Progenitor cell of endocrine pancreas (in vitro differentiated cells): ENCODE results near the gene SLC29A3. TPM values are rescaled to one million over a fixed set of nuclear protein-coding genes. Genes with fewer than 3 reads are reported as not detected.

Experiments
- DNase-seq: peaks from one replicate; pipeline ENCODE4 v3.0.0; 2021; ENCODE audit warnings: low spot score; ENCODE audit not compliant: unreplicated experiment
- H3K27ac Mint-ChIP-seq: 2 replicates; pipeline ENCODE4 v1.8.0; 2021; ENCODE audit warnings: mild to moderate bottlenecking, moderate library complexity, mixed read lengths
- H3K27me3 Mint-ChIP-seq: 2 replicates; pipeline ENCODE4 v1.8.0; 2021; ENCODE audit warnings: mixed read lengths
- H3K36me3 Mint-ChIP-seq: 2 replicates; pipeline ENCODE4 v1.8.0; 2022; ENCODE audit warnings: mixed read lengths; ENCODE audit not compliant: insufficient read depth
- H3K4me1 Mint-ChIP-seq: 2 replicates; pipeline ENCODE4 v1.8.0; 2021; ENCODE audit warnings: low read depth, mixed read lengths
- H3K4me3 Mint-ChIP-seq: 2 replicates; pipeline ENCODE4 v1.8.0; 2021; ENCODE audit warnings: low read depth, mild to moderate bottlenecking, moderate library complexity, mixed read lengths
- H3K9me3 Mint-ChIP-seq: 2 replicates; pipeline ENCODE4 v1.8.0; 2021; ENCODE audit warnings: low read depth, mixed read lengths
- total RNA-seq: library from RNA; stranded (reverse); gene quantifications from 2 replicates; pipeline ENCODE4 v1.2.1, GENCODE V29; 2021
- TF ChIP-seq, protein P1 (sequence below): fragments of 200-600 bp; sonication (generic); IDR thresholded peaks from one replicate; pipeline ENCODE4 v1.5.0; 2021; ENCODE audit warnings: antibody characterized with exemption, mild to moderate bottlenecking; ENCODE audit not compliant: unreplicated experiment

Gene SLC29A3
- total RNA-seq, 1 donor from 2014 or later = 13.7 TPM

DNA sequence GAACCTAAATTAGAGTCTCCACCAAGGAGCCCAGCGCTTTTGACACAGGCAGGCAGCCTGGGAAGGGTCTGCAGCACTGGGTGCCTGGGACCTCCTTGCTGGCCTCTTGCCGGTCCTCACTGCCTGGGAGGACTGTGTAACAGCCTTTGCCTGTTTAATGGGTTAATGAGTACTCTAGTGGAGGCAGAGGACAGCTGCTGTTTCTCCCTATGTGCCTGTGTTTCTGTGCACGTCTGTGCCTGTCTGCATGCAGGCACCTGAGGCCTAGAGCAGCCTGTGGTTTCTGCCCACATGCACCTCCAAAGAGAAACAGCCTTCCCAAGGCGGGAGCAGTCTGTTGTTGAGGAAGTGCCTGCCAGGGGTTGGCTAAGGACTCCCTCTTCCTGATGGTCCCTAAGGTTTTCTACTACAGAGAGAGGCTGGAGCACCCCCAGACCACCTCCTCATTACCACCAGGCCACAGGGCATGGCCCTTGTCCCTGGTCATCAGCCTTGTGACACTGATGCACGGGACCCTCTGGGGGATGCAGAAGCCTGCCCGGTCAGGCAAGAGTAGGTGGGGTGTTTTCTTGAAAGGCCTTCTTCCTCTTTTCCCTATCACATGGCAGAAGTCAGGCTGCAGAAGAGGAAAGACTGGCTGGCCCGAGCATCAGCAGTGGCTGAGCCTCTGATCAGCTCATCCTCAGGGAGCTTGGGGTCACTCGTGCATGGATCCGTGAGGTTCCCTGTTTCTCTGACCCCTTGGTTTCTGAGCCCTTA, 14.2 kb downstream of the SLC29A3 start:
- Mint-ChIP-seq H3K9me3 (no peaks in the 10 kb centered on the region), H3K4me3 (no peak overlapping the region), H3K4me1 (peaks cover 37% of the 10 kb centered on the region), H3K36me3 (peaks cover 6% of the 10 kb centered on the region), H3K27ac (peak overlapping the region; percentile 81), H3K27me3 (no peaks in the 10 kb centered on the region)
- DNase-seq = no peak
- TF ChIP-seq, protein P1, sequence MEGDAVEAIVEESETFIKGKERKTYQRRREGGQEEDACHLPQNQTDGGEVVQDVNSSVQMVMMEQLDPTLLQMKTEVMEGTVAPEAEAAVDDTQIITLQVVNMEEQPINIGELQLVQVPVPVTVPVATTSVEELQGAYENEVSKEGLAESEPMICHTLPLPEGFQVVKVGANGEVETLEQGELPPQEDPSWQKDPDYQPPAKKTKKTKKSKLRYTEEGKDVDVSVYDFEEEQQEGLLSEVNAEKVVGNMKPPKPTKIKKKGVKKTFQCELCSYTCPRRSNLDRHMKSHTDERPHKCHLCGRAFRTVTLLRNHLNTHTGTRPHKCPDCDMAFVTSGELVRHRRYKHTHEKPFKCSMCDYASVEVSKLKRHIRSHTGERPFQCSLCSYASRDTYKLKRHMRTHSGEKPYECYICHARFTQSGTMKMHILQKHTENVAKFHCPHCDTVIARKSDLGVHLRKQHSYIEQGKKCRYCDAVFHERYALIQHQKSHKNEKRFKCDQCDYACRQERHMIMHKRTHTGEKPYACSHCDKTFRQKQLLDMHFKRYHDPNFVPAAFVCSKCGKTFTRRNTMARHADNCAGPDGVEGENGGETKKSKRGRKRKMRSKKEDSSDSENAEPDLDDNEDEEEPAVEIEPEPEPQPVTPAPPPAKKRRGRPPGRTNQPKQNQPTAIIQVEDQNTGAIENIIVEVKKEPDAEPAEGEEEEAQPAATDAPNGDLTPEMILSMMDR = no peak

GRCh38 chr10:71334221-71334791, 15.2 kb downstream of the SLC29A3 start:
- TF ChIP-seq, protein P1 = no peak
- H3K4me1 Mint-ChIP-seq = peaks cover 44% of the 10 kb centered on the region
- H3K9me3 Mint-ChIP-seq = no peaks in the 10 kb centered on the region
- no peaks in the 10 kb centered on the region for H3K27me3 Mint-ChIP-seq
- H3K4me3 Mint-ChIP-seq = peak overlapping the region; percentile 52
- H3K36me3 Mint-ChIP-seq = peaks cover 3% of the 10 kb centered on the region
- DNase-seq = no peak
- peak overlapping the region; percentile 81 for H3K27ac Mint-ChIP-seq

DNA sequence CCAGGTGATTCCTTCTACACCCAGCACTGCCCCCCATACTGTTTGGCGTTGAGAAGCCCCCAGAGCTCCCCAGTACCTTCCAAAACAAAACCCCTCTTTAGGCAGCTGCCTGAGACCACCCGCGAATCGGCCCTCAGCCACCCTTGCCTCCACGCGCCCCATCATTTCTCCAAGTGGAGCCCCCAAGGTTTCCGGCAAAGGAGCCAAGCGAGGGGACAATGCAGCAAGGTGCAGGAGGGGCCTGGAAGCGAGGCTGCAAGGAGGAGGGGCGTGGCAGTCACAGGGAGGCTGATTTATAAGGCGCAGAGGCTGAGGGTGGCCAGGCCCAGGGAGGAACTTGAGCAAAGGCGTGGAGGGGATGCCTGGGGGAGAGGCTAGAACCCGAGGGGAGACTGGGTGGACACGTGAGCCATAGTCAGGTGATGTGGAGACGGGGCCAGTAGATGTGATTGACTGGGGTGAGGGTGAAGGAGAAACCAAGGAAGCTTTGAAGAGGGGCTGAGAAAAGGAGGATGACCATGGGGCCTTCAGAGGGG, 16.2 kb downstream of the SLC29A3 start:
- H3K4me1 Mint-ChIP-seq = peaks cover 54% of the 10 kb centered on the region
- TF ChIP-seq, protein P1 = no peak
- no peaks in the 10 kb centered on the region for H3K27me3 Mint-ChIP-seq
- no peak overlapping the region for H3K4me3 Mint-ChIP-seq
- peaks cover 3% of the 10 kb centered on the region for H3K36me3 Mint-ChIP-seq
- no peaks in the 10 kb centered on the region for H3K9me3 Mint-ChIP-seq
- H3K27ac Mint-ChIP-seq = peak overlapping the region; percentile 81
- no peak for DNase-seq

- H3K4me3 Mint-ChIP-seq = no peak overlapping the region
- TF ChIP-seq, protein P1 = no peak
- H3K27ac Mint-ChIP-seq = peak overlapping the region; percentile 70
- H3K36me3 Mint-ChIP-seq = peaks cover 3% of the 10 kb centered on the region
- H3K9me3 Mint-ChIP-seq = no peaks in the 10 kb centered on the region
- peaks cover 65% of the 10 kb centered on the region for H3K4me1 Mint-ChIP-seq
- no peak for DNase-seq
- no peaks in the 10 kb centered on the region for H3K27me3 Mint-ChIP-seq
These were observed 17.6 kb downstream of the SLC29A3 start for GRCh38 chr10:71336632-71337031.

- H3K27ac Mint-ChIP-seq = no peak overlapping the region
- H3K9me3 Mint-ChIP-seq = no peaks in the 10 kb centered on the region
- H3K36me3 Mint-ChIP-seq = peaks cover 3% of the 10 kb centered on the region
- no peak for DNase-seq
- H3K27me3 Mint-ChIP-seq = no peaks in the 10 kb centered on the region
- TF ChIP-seq, protein P1 = no peak
- H3K4me3 Mint-ChIP-seq = no peak overlapping the region
- peaks cover 68% of the 10 kb centered on the region for H3K4me1 Mint-ChIP-seq
These were observed 18.2 kb downstream of the SLC29A3 start for GRCh38 chr10:71337219-71337701.
